GM21723 (cell line): ENCODE results near the gene RHEBL1.

ENCODE experiments used
- ATAC-seq: cut with Tn5 transposase; IDR thresholded peaks from one replicate; pipeline ENCODE4 v1.9.1; 2021; ENCODE audit warnings: mild to moderate bottlenecking, moderate library complexity; ENCODE audit not compliant: unreplicated experiment

RHEBL1 gene

GRCh38 chr12:49038291-49038955, 31.4 kb downstream of the RHEBL1 start:
- no peak for ATAC-seq

GRCh38 chr12:49037947-49038237, 31.9 kb downstream of the RHEBL1 start:
- no peak for ATAC-seq

- ATAC-seq: no peak
These were observed 32.5 kb downstream of the RHEBL1 start for GRCh38 chr12:49037111-49037946.

GRCh38 chr12:49036029-49036428, 33.8 kb downstream of the RHEBL1 start:
- ATAC-seq: no peak

GRCh38 chr12:49034286-49034622, 35.5 kb downstream of the RHEBL1 start:
- no peak for ATAC-seq

- no peak for ATAC-seq
These were observed 36.0 kb downstream of the RHEBL1 start for GRCh38 chr12:49033611-49034285.

GRCh38 chr12:49032679-49033447, 36.9 kb downstream of the RHEBL1 start:
- ATAC-seq: no peak

GRCh38 chr12:49032276-49032675, 37.5 kb downstream of the RHEBL1 start:
- no peak for ATAC-seq

- no peak for ATAC-seq
These were observed 38.1 kb downstream of the RHEBL1 start for GRCh38 chr12:49031573-49032161.

- no peak for ATAC-seq
These were observed 38.8 kb downstream of the RHEBL1 start for GRCh38 chr12:49030714-49031572.

- no peak for ATAC-seq
These were observed 39.7 kb downstream of the RHEBL1 start for GRCh38 chr12:49030119-49030518.

GRCh38 chr12:49028666-49029275, 41.0 kb downstream of the RHEBL1 start:
- ATAC-seq: no peak

- ATAC-seq: no peak
These were observed 41.8 kb downstream of the RHEBL1 start for GRCh38 chr12:49027846-49028555.

GRCh38 chr12:49026678-49027480, 42.9 kb downstream of the RHEBL1 start:
- no peak for ATAC-seq

GRCh38 chr12:49026101-49026500, 43.7 kb downstream of the RHEBL1 start:
- ATAC-seq: no peak

- ATAC-seq: no peak
These were observed 44.3 kb downstream of the RHEBL1 start for GRCh38 chr12:49025463-49025862.

GRCh38 chr12:49024543-49024942, 45.2 kb downstream of the RHEBL1 start:
- no peak for ATAC-seq

- no peak for ATAC-seq
These were observed 46.0 kb downstream of the RHEBL1 start for GRCh38 chr12:49023812-49024211.
